ENCODE data around the gene CTNNA1.
"Not testable (repeated sequence)": the region's sequence is repeated elsewhere in the genome, so short reads cannot be mapped to it uniquely, and the experiment has no call there.

The CTNNA1 gene

DNA sequence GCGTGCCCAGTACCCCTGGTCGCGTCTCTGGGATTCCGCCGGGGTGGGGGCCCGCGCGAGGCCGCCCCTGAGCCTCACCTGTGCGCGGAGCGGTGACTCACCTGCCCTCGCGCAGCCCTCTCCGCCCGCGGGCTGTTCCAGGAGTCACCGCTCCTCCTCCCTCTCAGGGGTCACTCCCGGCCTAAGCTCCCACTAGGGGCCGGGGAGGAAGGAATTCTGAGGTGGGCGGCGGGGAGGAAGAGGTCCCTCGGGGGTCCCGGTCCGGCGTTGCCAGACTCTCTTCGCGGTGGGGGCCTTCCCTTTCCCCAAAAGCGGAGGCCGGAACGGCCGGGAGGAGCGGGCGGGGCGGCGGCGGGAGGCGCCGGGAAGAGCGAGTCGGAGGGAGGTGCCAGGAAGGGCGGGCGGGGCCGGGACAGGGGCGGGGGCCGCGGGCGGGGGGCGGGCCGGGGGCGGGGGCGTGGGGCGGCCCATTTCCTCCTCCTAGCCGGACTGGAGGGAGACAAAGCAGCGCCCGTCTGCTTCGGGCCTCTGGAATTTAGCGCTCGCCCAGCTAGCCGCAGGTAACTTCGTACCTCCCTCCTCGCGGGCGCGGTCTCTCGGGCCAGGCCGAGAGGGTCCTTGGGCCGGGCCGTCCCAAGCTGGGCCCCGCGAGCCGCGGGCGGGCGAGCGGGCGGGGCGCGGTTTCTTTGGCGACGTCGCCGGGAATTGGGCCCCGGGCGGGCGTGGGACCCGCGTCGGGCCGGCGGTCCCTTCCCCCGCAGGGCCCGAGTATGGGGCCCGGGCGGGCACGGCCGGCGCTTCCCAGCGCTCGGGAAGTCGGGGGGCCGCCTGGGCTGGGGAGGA is at the start of gene CTNNA1:
TSS of gene CTNNA1 (plus strand) at position 475 of the 843 bp plus-strand sequence. CDS start 28,500 bp downstream, outside the sequence.
- no peak for TF ChIP-seq CTCF (IDR thresholded peaks at IDR 0.05)
- Mint-ChIP-seq H3K36me3 (ENCODE audit: low read depth) (peaks cover 41% of the 10 kb centered on the region), H3K4me3 (peak within 1 kb of the TSS; percentile 93), H3K4me1 (peaks cover 27% of the 10 kb centered on the region), H3K27me3 (ENCODE audit: low read depth, poor library complexity) (peaks cover 15% of the 10 kb centered on the region), H3K27ac (peak within 1 kb of the TSS; percentile 76), H3K9me3 (peaks cover 35% of the 10 kb centered on the region)
- DNase-seq, result peak; percentile 84

GRCh38 chr5:138703777-138704176 is 49.4 kb upstream of the CTNNA1 start:
- H3K27ac Mint-ChIP-seq; H3K9me3 Mint-ChIP-seq; H3K27me3 Mint-ChIP-seq (ENCODE audit: low read depth, poor library complexity); H3K36me3 Mint-ChIP-seq (ENCODE audit: low read depth); DNase-seq; H3K4me3 Mint-ChIP-seq: not testable (repeated sequence)
- H3K4me1 Mint-ChIP-seq, result peaks cover 47% of the 10 kb centered on the region

DNA sequence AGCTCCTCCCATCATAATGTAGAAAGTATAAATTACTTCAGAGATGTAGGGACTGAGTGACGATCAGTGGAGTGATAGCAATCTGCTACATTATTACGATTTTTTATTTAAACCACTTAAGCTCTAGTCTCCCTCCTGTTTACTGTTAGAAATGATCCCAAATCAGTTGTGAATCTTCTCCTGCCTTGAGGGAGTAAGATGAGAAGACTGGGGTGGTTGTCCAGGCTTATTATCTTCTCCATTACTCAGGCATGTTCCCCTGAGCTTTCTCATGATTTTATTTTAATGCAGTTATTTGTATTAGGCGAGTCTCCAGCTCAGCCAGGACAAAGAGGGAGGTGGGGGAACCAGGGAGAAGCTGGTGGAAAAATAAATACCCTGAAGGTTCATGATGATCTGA is 48.2 kb upstream of the CTNNA1 start:
- DNase-seq, result no peak
- H3K36me3 Mint-ChIP-seq (ENCODE audit: low read depth), result no peaks in the 10 kb centered on the region
- H3K27me3 Mint-ChIP-seq (ENCODE audit: low read depth, poor library complexity), result peaks cover 4% of the 10 kb centered on the region
- no peak for TF ChIP-seq CTCF (IDR thresholded peaks at IDR 0.05)
- H3K27ac Mint-ChIP-seq, result no peak overlapping the region
- no peak overlapping the region for H3K4me3 Mint-ChIP-seq
- H3K9me3 Mint-ChIP-seq, result no peaks in the 10 kb centered on the region
- H3K4me1 Mint-ChIP-seq, result peaks cover 58% of the 10 kb centered on the region

DNA sequence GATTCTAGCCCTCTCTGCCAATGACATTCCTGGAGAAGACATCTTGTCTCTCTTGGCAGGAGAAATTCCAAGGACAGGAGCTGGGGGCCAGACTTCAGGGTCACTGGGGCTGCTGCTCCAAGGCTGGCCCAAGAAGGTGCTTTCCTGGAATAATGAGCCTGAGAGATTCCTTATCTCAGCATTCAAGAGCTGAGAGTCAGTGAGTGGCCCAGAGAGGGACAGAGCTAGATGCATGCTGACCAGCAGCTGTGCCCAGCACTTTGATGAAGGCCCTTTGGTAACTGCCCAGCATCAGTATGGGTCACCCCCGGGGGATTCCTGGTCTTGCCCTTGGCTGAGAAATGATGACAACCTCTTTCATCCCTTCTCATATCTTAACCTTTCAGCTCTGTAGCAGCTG is 47.7 kb upstream of the CTNNA1 start:
- H3K9me3 Mint-ChIP-seq, result no peaks in the 10 kb centered on the region
- DNase-seq, result no peak
- H3K36me3 Mint-ChIP-seq (ENCODE audit: low read depth), result no peaks in the 10 kb centered on the region
- no peak overlapping the region for H3K4me3 Mint-ChIP-seq
- H3K27ac Mint-ChIP-seq, result no peak overlapping the region
- peaks cover under 1% of the 10 kb centered on the region for H3K27me3 Mint-ChIP-seq (ENCODE audit: low read depth, poor library complexity)
- no peak for TF ChIP-seq CTCF (IDR thresholded peaks at IDR 0.05)
- H3K4me1 Mint-ChIP-seq, result peaks cover 58% of the 10 kb centered on the region

- H3K27ac Mint-ChIP-seq, result peak overlapping the region; percentile 36
- peaks cover 49% of the 10 kb centered on the region for H3K4me1 Mint-ChIP-seq
Observed at GRCh38 chr5:138706655-138707480, 46.4 kb upstream of the CTNNA1 start.

More at GRCh38 chr5:138706655-138707480, 46.4 kb upstream of the CTNNA1 start:
- no peak for TF ChIP-seq CTCF (IDR thresholded peaks at IDR 0.05)
- DNase-seq, result no peak
- Mint-ChIP-seq H3K9me3 (no peaks in the 10 kb centered on the region), H3K4me3 (no peak overlapping the region), H3K27me3 (ENCODE audit: low read depth, poor library complexity) (no peaks in the 10 kb centered on the region), H3K36me3 (ENCODE audit: low read depth) (no peaks in the 10 kb centered on the region)
